HL-60 (cell line): ENCODE measurements around the gene NMRK1.

Experiments used
- DNase-seq, 2 experiments: peaks; one replicate each; pipeline ENCODE4 v3.0.0-alpha.2; 2010 to 2020; ENCODE audit warnings: low read depth in 1 of 2, low spot score in 1 of 2
- H3K27ac ChIP-seq: fragments of 250-450 bp; sonication (Bioruptor Pico); replicated peaks from 2 replicates; pipeline ENCODE4 v1.5.1; 2020; ENCODE audit warnings: mild to moderate bottlenecking, moderate library complexity
- H3K27me3 ChIP-seq: fragments of 250-450 bp; sonication (Bioruptor Pico); 2 replicates; pipeline ENCODE4 v1.5.1; 2021; ENCODE audit warnings: mild to moderate bottlenecking, moderate library complexity; ENCODE audit not compliant: insufficient read depth, poor library complexity, severe bottlenecking
- H3K4me3 ChIP-seq: replicated peaks from 2 replicates; pipeline ENCODE4 v1.5.1; 2011; ENCODE audit warnings: mild to moderate bottlenecking, control low read depth, low read length; ENCODE audit not compliant: insufficient read depth
- CTCF ChIP-seq: IDR thresholded peaks from one replicate; pipeline ENCODE4 v1.5.1; 2011; ENCODE audit warnings: low read length, control low read depth, inconsistent platforms; ENCODE audit not compliant: insufficient read depth
- GABPA ChIP-seq: IDR thresholded peaks from 2 replicates; pipeline ENCODE4 v1.6.1; 2012; ENCODE audit warnings: low read depth
- POLR2AphosphoS5 ChIP-seq: IDR thresholded peaks from 2 replicates; pipeline ENCODE4 v1.6.1; 2012; ENCODE audit warnings: low read depth
- REST ChIP-seq: IDR thresholded peaks from 2 replicates; pipeline ENCODE4 v1.6.1; 2012; ENCODE audit warnings: low read depth; ENCODE audit not compliant: insufficient replicate concordance
- SPI1 ChIP-seq: IDR thresholded peaks from 2 replicates; pipeline ENCODE4 v1.6.1; 2012; ENCODE audit warnings: low read depth, mild to moderate bottlenecking, borderline replicate concordance

NMRK1 gene

GRCh38 chr9:75053869-75054268 lies 34.1 kb downstream of the NMRK1 start:
- no peak overlapping the region for H3K4me3 ChIP-seq

GRCh38 chr9:75051285-75051684 lies 36.7 kb downstream of the NMRK1 start:
- TF ChIP-seq REST = no peak
- TF ChIP-seq SPI1 = no peak
- no peak for TF ChIP-seq GABPA
- no peak for TF ChIP-seq CTCF
- no peak for TF ChIP-seq POLR2AphosphoS5
- DNase-seq = no peak
- Histone ChIP-seq H3K4me3 (no peak overlapping the region), H3K27ac (no peak overlapping the region), H3K27me3 (no peaks in the 10 kb centered on the region)

More at GRCh38 chr9:75053869-75054268, 34.1 kb downstream of the NMRK1 start:
- TF ChIP-seq SPI1 (no peak), REST (no peak), GABPA (no peak), CTCF (no peak), POLR2AphosphoS5 (no peak)
- no peak for DNase-seq
- Histone ChIP-seq H3K27ac (no peak overlapping the region), H3K27me3 (no peaks in the 10 kb centered on the region)

- H3K27ac ChIP-seq = no peak overlapping the region
- DNase-seq = no peak
- TF ChIP-seq POLR2AphosphoS5 = no peak
- no peak for TF ChIP-seq REST
- no peak for TF ChIP-seq SPI1
- no peak for TF ChIP-seq CTCF
- no peak for TF ChIP-seq GABPA
- H3K27me3 ChIP-seq = no peaks in the 10 kb centered on the region
- H3K4me3 ChIP-seq = no peak overlapping the region
Measured at GRCh38 chr9:75047506-75047905, 40.4 kb downstream of the NMRK1 start.
